Heart right ventricle (tissue), 16 donors: ENCODE measurements around the gene PXN. TPM values are rescaled to one million over a fixed set of nuclear protein-coding genes. Genes with fewer than 3 reads are reported as not detected.

Experiments
- ATAC-seq, 8 donors: fragments of 200-7000 bp; cut with Tn5 transposase; one replicate each; pipeline ENCODE4 v1.9.1; 2020; ENCODE audit warnings: mild to moderate bottlenecking in 8 of 8, moderate library complexity in 8 of 8, moderate number of reproducible peaks in 1 of 8
- DNase-seq, 2 donors: peaks; one replicate each; pipeline ENCODE4 v3.0.0-alpha.2; 2020
- H3K27ac ChIP-seq, 10 donors: fragments of 200-600 bp; sonication (generic) in 2 of 10; one replicate each; pipeline versions ENCODE4 v1.5.0 to v1.8.0; 2020 to 2022; ENCODE audit warnings: mild to moderate bottlenecking in 3 of 10
- H3K27me3 ChIP-seq, 7 donors: fragments of 200-600 bp; one replicate each; pipeline ENCODE4 v1.8.0; 2021 to 2022; ENCODE audit warnings: mild to moderate bottlenecking in 2 of 7
- H3K36me3 ChIP-seq, 9 donors: fragments of 200-600 bp; sonication (generic) in 1 of 9; one replicate each; pipeline versions ENCODE4 v1.5.0 to v1.8.0; 2020 to 2022; ENCODE audit warnings: mild to moderate bottlenecking in 2 of 9
- H3K4me1 ChIP-seq, 9 donors: fragments of 200-600 bp; sonication (generic) in 1 of 9; one replicate each; pipeline versions ENCODE4 v1.5.0 to v1.8.0; 2020 to 2022; ENCODE audit warnings: mild to moderate bottlenecking in 4 of 9
- H3K4me3 ChIP-seq, 10 donors: fragments of 200-600 bp; sonication (generic) in 2 of 10; one replicate each; pipeline versions ENCODE4 v1.5.0 to v1.8.0; 2020 to 2022; ENCODE audit warnings: mild to moderate bottlenecking in 7 of 10, moderate library complexity in 2 of 10
- H3K9me3 ChIP-seq, 11 donors: fragments of 200-600 bp in 10 of 11; sonication (generic) in 2 of 11; one replicate each; pipeline versions ENCODE4 v1.5.0 to v1.8.0; 2013 to 2022; ENCODE audit warnings: mild to moderate bottlenecking in 2 of 11, control low read depth in 1 of 11, moderate library complexity in 1 of 11
- CTCF ChIP-seq, 9 donors: fragments of 200-600 bp; sonication (generic) in 2 of 9; IDR thresholded peaks; one replicate each; pipeline versions ENCODE4 v1.5.0 to v1.8.0; 2021 to 2022; ENCODE audit warnings: antibody characterized with exemption in 9 of 9, mild to moderate bottlenecking in 5 of 9, moderate library complexity in 1 of 9
- WGBS, 2 donors: extraction: QIAGEN DNeasy Blood & Tissue Kit; methylation state at CpG; one replicate each; pipeline ENCODE4 v1.1.7; 2013; ENCODE audit warnings: inconsistent platforms in 1 of 2; 5-methylcytosine and 5-hydroxymethylcytosine counted together
- intact Hi-C, 10 donors: fragments of 100-400 bp; cut with DNase I; formaldehyde crosslinking; loops; one replicate each; pipeline versions ENCODE4 v1.11.1 to v1.14.2; 2022
- polyA plus RNA-seq, 2 donors: library from polyadenylated mRNA; stranded (reverse); fragments of 200-250 nt; gene quantifications; one replicate each; pipeline ENCODE4 v1.2.3, GENCODE V29; 2013
- total RNA-seq, 10 donors: library from RNA; stranded (reverse); fragmentation: NEBNext Ultra II Directional in 3 of 10; extraction: Animal tissue kit (Norgen Biotek cat#: 25700) in 3 of 10; gene quantifications; one replicate each; pipeline versions ENCODE4 v1.2.1 to v1.2.4, GENCODE V29; 2021 to 2023
- donor health status: Arrhythmogenic right ventricular cardiomyopathy.
- donor health status: ischemic (EF 13 %, LVEDD 7.1; RV severe dilation, severe dysfunction).
- donor health status: healthy with polysubstance abuse.
- donor health status: DM: no; HTN: yes; CAD: no.
- donor health status: DM: no; HTN: no; CAD: no.
- donor health status: ischemic (EF 25% LVEDD 6.9; RV normal size, moderate dysfunction).
- donor health status: ischemic (EF 25% LVEDD 5.7; RV mildly dilated, moderate dysfunction).
- donor health status: healthy.
- donor health status: DM: yes; HTN: yes; CAD: no.
- donor health status: Ischemic cardiomyopathy.
- donor health status: ischemic (EF 35%, LVEDD 5.7; RV mildly dilated, moderate dysfunction).
- donor health status: nonischemic (EF 11% LVEDD 7.7; RV severe dilation, severe dysfunction).
- donor health status: DM: yes; HTN: yes; CAD: no.
- donor health status: PGD.
- donor health status: ischemic (EF 29% LVEDD 5.4; RV normal size, mild dysfunction).
- donor health status: nonischemic (EF 23%, LVEDD 6.1; RV moderate dilation, normal function).

PXN gene
- total and polyA plus RNA-seq, 12 donors = 41.2 to 123 (median 63.3) TPM

DNA sequence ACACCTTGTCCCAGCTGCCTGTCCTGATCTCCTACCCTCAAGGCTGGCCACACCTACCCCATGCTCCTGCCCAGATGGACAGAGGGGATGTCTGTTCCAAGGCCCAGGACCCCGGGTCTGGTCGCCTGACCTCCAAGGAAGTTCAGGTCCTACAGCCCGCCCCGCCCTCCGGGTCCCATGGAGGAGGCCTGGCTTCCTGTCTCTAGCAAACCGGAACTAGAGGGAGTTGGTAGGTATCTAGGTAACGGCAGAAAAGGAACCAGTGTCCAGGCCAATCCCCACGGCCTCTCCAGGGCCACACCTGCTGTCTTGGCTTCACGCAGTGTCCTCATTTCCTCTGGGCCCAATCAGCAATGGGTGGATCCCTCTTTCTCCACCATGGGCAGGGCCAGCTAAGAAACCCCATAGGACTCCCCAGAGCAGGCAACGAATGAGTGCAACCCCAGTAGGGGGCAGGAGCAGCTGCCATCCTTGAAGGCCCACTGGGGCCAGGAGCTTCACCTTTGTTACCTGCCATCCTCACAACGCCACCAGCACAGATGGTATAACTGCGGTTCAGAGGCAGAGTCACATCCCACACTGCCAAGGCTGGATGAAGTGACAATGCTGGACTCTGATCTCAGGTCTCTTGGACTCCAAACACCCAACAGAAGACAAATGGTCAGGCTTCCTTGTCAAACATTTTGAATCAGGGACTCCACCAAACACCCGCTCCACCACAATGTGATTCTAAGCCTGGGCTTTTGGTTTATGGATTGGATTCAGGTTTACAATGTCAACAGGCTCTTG lies 39.5 kb downstream of the PXN start:
- Histone ChIP-seq H3K27me3 (no peaks in the 10 kb centered on the region), H3K9me3 (no peaks in the 10 kb centered on the region), H3K36me3 (peaks cover 8 to 58% (median 29%) of the 10 kb centered on the region in 9 donors), H3K27ac (peak overlapping the region in 9 of 10 donors; percentile 55 to 76 (median 67)), H3K4me3 (peak overlapping the region in 1 of 10 donors; percentile 11), H3K4me1 (peaks cover 46 to 74% (median 68%) of the 10 kb centered on the region in 9 donors)
- WGBS, 2 donors = 63 to 64% methylated on average over 13 of the region's 13 CpGs
- peak in 3 of 8 donors; percentile 7 to 30 (median 9) for ATAC-seq
- TF ChIP-seq CTCF (IDR thresholded peaks at IDR 0.05) = peak in 3 of 9 donors; percentile 14 to 27 (median 26)
- intact Hi-C loops = loop anchor here in 1 of 10 donors (2.0 kb wide), 1 partner anchor 39 kb away; the partner anchor contains the start of gene PXN
- peak in 1 of 2 donors; percentile 44 for DNase-seq

GRCh38 chr12:120225200-120225558 lies 40.4 kb downstream of the PXN start:
- no peak for TF ChIP-seq CTCF (IDR thresholded peaks at IDR 0.05)
- WGBS, 2 donors = 28 to 44% methylated on average over 9 of the region's 9 CpGs
- peaks cover 8 to 67% (median 38%) of the 10 kb centered on the region in 9 donors for H3K36me3 ChIP-seq
- intact Hi-C loops = no loop called here
- H3K27ac ChIP-seq = peak overlapping the region in 9 of 10 donors; percentile 55 to 76 (median 67)
- peak overlapping the region in 4 of 10 donors; percentile 7 to 27 (median 14) for H3K4me3 ChIP-seq
- H3K9me3 ChIP-seq = no peaks in the 10 kb centered on the region
- DNase-seq = no peak
- H3K4me1 ChIP-seq = peaks cover 39 to 66% (median 59%) of the 10 kb centered on the region in 9 donors
- peak in 1 of 8 donors; percentile 0 for ATAC-seq
- no peaks in the 10 kb centered on the region for H3K27me3 ChIP-seq

DNA sequence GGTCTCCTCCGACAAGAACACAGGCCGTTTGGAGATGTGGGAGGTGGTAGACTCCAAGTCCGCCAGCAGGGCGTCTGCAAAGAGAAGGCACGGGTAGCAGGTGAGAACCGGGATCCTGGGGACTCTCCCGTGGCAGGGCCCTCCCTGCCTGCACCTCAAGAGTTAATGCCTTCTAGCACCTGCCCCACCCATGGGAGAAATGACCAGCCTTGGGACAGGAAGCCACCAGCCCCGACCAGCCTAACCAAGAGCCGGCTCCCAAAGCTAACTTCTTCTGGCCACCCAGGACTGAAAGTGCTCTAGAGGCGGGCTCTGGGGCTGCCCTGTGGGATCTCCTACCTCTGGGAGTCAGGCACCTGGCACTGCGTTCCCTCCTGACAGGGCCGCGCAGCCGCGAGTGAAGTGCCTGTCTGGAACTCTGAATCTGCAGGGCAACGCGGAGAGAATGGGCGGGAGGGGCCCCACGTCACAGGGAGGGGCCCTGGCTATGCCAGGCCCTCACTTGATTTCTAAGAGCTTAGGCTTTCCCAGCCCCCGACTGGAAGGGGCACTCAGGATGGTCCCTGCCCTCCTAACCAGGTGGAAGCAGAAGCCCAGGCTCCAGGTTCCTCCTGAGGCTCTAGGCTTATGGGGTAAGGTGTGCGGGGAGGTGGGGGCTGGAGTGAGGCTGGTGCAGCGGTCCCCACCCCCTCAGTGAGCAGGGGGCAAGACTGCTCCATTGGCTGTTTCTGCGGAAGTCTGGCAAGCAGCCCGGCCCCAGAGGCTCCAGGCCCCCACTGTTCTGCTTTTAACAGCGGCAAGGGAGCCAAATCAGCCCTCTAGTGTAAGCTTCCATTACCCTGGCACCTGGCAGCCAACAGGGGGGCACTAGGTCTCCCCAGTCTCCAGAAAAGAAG lies 41.0 kb downstream of the PXN start:
- intact Hi-C loops = no loop called here
- H3K4me3 ChIP-seq = peak overlapping the region in 6 of 10 donors; percentile 4 to 27 (median 10)
- DNase-seq (peak; percentile 52 to 56), ATAC-seq (peak; percentile 17 to 63 (median 38))
- H3K4me1 ChIP-seq = peaks cover 33 to 59% (median 53%) of the 10 kb centered on the region in 9 donors
- H3K27me3 ChIP-seq = no peaks in the 10 kb centered on the region
- H3K36me3 ChIP-seq = peaks cover 8 to 73% (median 44%) of the 10 kb centered on the region in 9 donors
- whole genome bisulfite sequencing, 2 donors = 40 to 51% methylated on average over 25 of the region's 25 CpGs
- no peak for TF ChIP-seq CTCF (IDR thresholded peaks at IDR 0.05)
- peak overlapping the region in 9 of 10 donors; percentile 55 to 76 (median 67) for H3K27ac ChIP-seq
- H3K9me3 ChIP-seq = no peaks in the 10 kb centered on the region
